HepG2 (cell line): ENCODE results near the gene TCFL5. TPM values are rescaled to one million over a fixed set of nuclear protein-coding genes. Genes with fewer than 3 reads are reported as not detected.

Experiments used
- ATAC-seq: fragments of 200-7000 bp; cut with Tn5 transposase; 3 replicates; pipeline ENCODE4 v1.9.1; 2020; ENCODE audit warnings: mild to moderate bottlenecking, moderate library complexity
- BruUV-seq: library from RNA; stranded (reverse); fragments of 400-500 nt; replicated peaks from 2 replicates; lab custom pipeline; 2021; lab: Mats Ljungman, UMichigan
- CTCF ChIA-PET: fragments of 300-600 bp; formaldehyde crosslinking; extraction: SDS; loops from one replicate; lab custom pipeline; 2021; ENCODE audit warnings: low total read pairs, inconsistent platforms, low intra/inter-chr PET ratio; lab: Yijun Ruan, JAX
- POLR2A ChIA-PET: fragments of 350-600 bp; sonication (Branson Sonifier 250); formaldehyde crosslinking; loops from one replicate; lab custom pipeline; 2020; ENCODE audit warnings: antibody characterized with exemption, inconsistent platforms; lab: Yijun Ruan, JAX
- DNase-seq: peaks from one replicate; pipeline ENCODE4 v3.0.0-alpha.2; 2015; ENCODE audit warnings: low spot score
- FAIRE-seq: peaks from 3 replicates; lab custom pipeline; 2011; peaks lifted over from hg19 to GRCh38; lab: Jason Lieb, UNC
- H2AFZ ChIP-seq: one replicate; pipeline ENCODE4 v1.6.1; 2011; ENCODE audit warnings: low read length, inconsistent platforms
- H3K27ac ChIP-seq: fragments of 300-600 bp; 3 replicates; pipeline ENCODE4 v1.8.0; 2011; ENCODE audit warnings: mixed run types, mild to moderate bottlenecking, mixed read lengths, low read length, inconsistent platforms; ENCODE audit not compliant: insufficient read depth; ENCODE audit errors: extremely low read length
- H3K27me3 ChIP-seq, 2 experiments: fragments of 200-600 bp in 1 of 2; 2 replicates in 1 of 2; 3 replicates in 1 of 2; pipeline versions ENCODE4 v1.6.0 to v1.8.0; 2011; ENCODE audit warnings: low read length in 2 of 2, mild to moderate bottlenecking in 2 of 2, moderate library complexity in 2 of 2, inconsistent platforms in 1 of 2; ENCODE audit not compliant: insufficient read depth in 2 of 2, control insufficient read depth in 1 of 2
- H3K36me3 ChIP-seq, 2 experiments: fragments of 200-600 bp in 1 of 2; replicated peaks in 1 of 2; 2 replicates in 1 of 2; 3 replicates in 1 of 2; pipeline versions ENCODE4 v1.5.1 to v1.8.0; 2011; ENCODE audit warnings: low read length in 2 of 2, inconsistent platforms in 1 of 2; ENCODE audit not compliant: insufficient read depth in 2 of 2, control insufficient read depth in 1 of 2
- H3K4me1 ChIP-seq: 2 replicates; pipeline ENCODE4 v1.5.1; 2012; ENCODE audit warnings: low read length, inconsistent platforms; ENCODE audit not compliant: insufficient read depth
- H3K4me2 ChIP-seq: 2 replicates; pipeline ENCODE4 v1.6.0; 2011; ENCODE audit warnings: low read depth, low read length, inconsistent platforms
- H3K4me3 ChIP-seq, 3 experiments: fragments of 200-600 bp in 1 of 3; sonication (generic), shearing (Covaris generic) in 1 of 3; replicated peaks in 1 of 3; 2 replicates each; pipeline ENCODE4 v1.5.1; 2011 to 2016; ENCODE audit warnings: low read length in 3 of 3, inconsistent platforms in 2 of 3, low read depth in 2 of 3, mild to moderate bottlenecking in 2 of 3, control low read depth in 1 of 3, mixed read lengths in 1 of 3; ENCODE audit not compliant: insufficient read depth in 1 of 3
- H3K79me2 ChIP-seq: one replicate; pipeline ENCODE4 v1.6.1; 2011; ENCODE audit warnings: low read length, inconsistent platforms; ENCODE audit not compliant: insufficient read depth
- H3K9ac ChIP-seq: 2 replicates; pipeline ENCODE4 v1.6.0; 2011; ENCODE audit warnings: mild to moderate bottlenecking, low read depth, low read length, inconsistent platforms; ENCODE audit not compliant: insufficient read depth
- H3K9me3 ChIP-seq: 2 replicates; pipeline ENCODE4 v1.5.1; 2012; ENCODE audit warnings: mild to moderate bottlenecking, low read length
- H4K20me1 ChIP-seq: 2 replicates; pipeline ENCODE4 v1.6.0; 2011; ENCODE audit warnings: inconsistent platforms, mild to moderate bottlenecking, low read length, moderate library complexity; ENCODE audit not compliant: insufficient read depth
- ELF1 ChIP-seq: sonication (generic); formaldehyde crosslinking; IDR thresholded peaks from 2 replicates; pipeline ENCODE4 v1.4.0; 2020; ENCODE audit warnings: missing genetic modification reagents
- EZH2 ChIP-seq: conservative IDR thresholded peaks from 2 replicates; pipeline ENCODE4 v1.6.1; 2012; ENCODE audit warnings: mild to moderate bottlenecking, low read depth, low read length, moderate library complexity
- MEF2D ChIP-seq: sonication (generic); formaldehyde crosslinking; IDR thresholded peaks from 2 replicates; pipeline ENCODE4 v1.5.1; 2020; ENCODE audit warnings: mild to moderate bottlenecking, missing genetic modification reagents
- NKX3-1 ChIP-seq: sonication (generic); formaldehyde crosslinking; IDR thresholded peaks from 2 replicates; pipeline ENCODE4 v1.5.0; 2020; ENCODE audit warnings: missing genetic modification reagents
- NRL ChIP-seq: sonication (generic); formaldehyde crosslinking; IDR thresholded peaks from 2 replicates; pipeline ENCODE4 v1.5.0; 2020; ENCODE audit warnings: missing genetic modification reagents, mild to moderate bottlenecking, moderate library complexity, borderline replicate concordance
- SCMH1 ChIP-seq: sonication (generic); formaldehyde crosslinking; IDR thresholded peaks from 2 replicates; pipeline ENCODE4 v1.9.0; 2021; ENCODE audit warnings: missing genetic modification reagents, mild to moderate bottlenecking, borderline replicate concordance
- SMAD9 ChIP-seq: sonication (generic); formaldehyde crosslinking; IDR thresholded peaks from 2 replicates; pipeline ENCODE4 v1.5.1; 2020; ENCODE audit warnings: mild to moderate bottlenecking, missing genetic modification reagents
- SP1 ChIP-seq, 2 experiments: fragments of 450-650 bp in 1 of 2; sonication (generic) in 1 of 2; formaldehyde crosslinking in 1 of 2; IDR thresholded peaks; 2 replicates each; pipeline versions ENCODE4 v1.4.0 to v1.6.1; 2016 to 2020; ENCODE audit warnings: missing genetic modification reagents in 1 of 2
- SUZ12 ChIP-seq: fragments of 150-350 bp; IDR thresholded peaks from 2 replicates; pipeline ENCODE4 v1.6.1; 2014; ENCODE audit warnings: low read depth, low read length
- TBX2 ChIP-seq: sonication (generic); formaldehyde crosslinking; IDR thresholded peaks from 2 replicates; pipeline ENCODE4 v1.5.0; 2020; ENCODE audit warnings: missing genetic modification reagents, mild to moderate bottlenecking, borderline replicate concordance
- THAP8 ChIP-seq: sonication (generic); formaldehyde crosslinking; IDR thresholded peaks from 2 replicates; pipeline ENCODE4 v1.5.1; 2020; ENCODE audit warnings: missing genetic modification reagents, mild to moderate bottlenecking, borderline replicate concordance
- ZNF558 ChIP-seq: sonication (generic); formaldehyde crosslinking; IDR thresholded peaks from 2 replicates; pipeline ENCODE4 v1.9.0; 2022; ENCODE audit warnings: mild to moderate bottlenecking, missing genetic modification reagents, borderline replicate concordance
- ZNF577 ChIP-seq: sonication (generic); formaldehyde crosslinking; IDR thresholded peaks from 2 replicates; pipeline ENCODE4 v1.4.0; 2020; ENCODE audit warnings: mild to moderate bottlenecking, low read depth, missing genetic modification reagents, borderline replicate concordance
- ZNF646 ChIP-seq: sonication (generic); formaldehyde crosslinking; IDR thresholded peaks from 2 replicates; pipeline ENCODE4 v1.9.0; 2021; ENCODE audit warnings: mild to moderate bottlenecking, missing genetic modification reagents
- ZNF713 ChIP-seq: sonication (generic); formaldehyde crosslinking; IDR thresholded peaks from 2 replicates; pipeline ENCODE4 v1.4.0; 2020; ENCODE audit warnings: mild to moderate bottlenecking, missing genetic modification reagents
- ZNF747 ChIP-seq: sonication (generic); formaldehyde crosslinking; IDR thresholded peaks from 2 replicates; pipeline ENCODE4 v1.8.1; 2023; ENCODE audit warnings: missing genetic modification reagents, mild to moderate bottlenecking, borderline replicate concordance
- ZNF784 ChIP-seq: sonication (generic); formaldehyde crosslinking; IDR thresholded peaks from 2 replicates; pipeline ENCODE4 v1.5.1; 2020; ENCODE audit warnings: missing genetic modification reagents, mild to moderate bottlenecking, borderline replicate concordance
- WGBS: methylation state at CpG from one replicate; pipeline ENCODE4 v1.1.6; 2017; ENCODE audit warnings: low lambda C conversion rate; 5-methylcytosine and 5-hydroxymethylcytosine counted together
- in situ Hi-C: cut with HindIII; loops from 2 replicates; pipeline ENCODE4 v1.10.0; 2017; ENCODE audit warnings: low pct_unique_long_range_greater_than_20kb; ENCODE audit not compliant: extremely low pct_ligation_motif_present
- intact Hi-C: fragments of 100-400 bp; cut with micrococcal nuclease; formaldehyde crosslinking; loops from one replicate; pipeline ENCODE4 v1.10.0; 2022; ENCODE audit not compliant: unreplicated experiment
- polyA plus RNA-seq, 8 experiments: library from polyadenylated mRNA; depleted of rRNA in 3 of 8; stranded (reverse) in 7 of 8; unstranded in 1 of 8; fragments of >200 nt; fragmentation: Illumina TruSeq in 4 of 8; extraction: Trizol in 4 of 8; gene quantifications; 2 replicates each; pipeline versions ENCODE4 v1.2.1 to v1.2.3, GENCODE V29; 2011 to 2016; ENCODE audit warnings: low read depth in 4 of 8, missing spikeins in 1 of 8, mixed read lengths in 1 of 8; ENCODE audit not compliant: insufficient read depth in 1 of 8
- total RNA-seq, 5 experiments: library from RNA; depleted of rRNA; stranded (reverse); fragments of >200 nt; fragmentation: Illumina TruSeq; extraction: Trizol; gene quantifications; 2 replicates each; pipeline ENCODE4 v1.2.3, GENCODE V29; 2016; ENCODE audit warnings: low read depth in 1 of 5

TCFL5 gene
- total and polyA plus RNA-seq, 2 of the 13 experiments (the other 11 are each of a cell fraction or from before 2014, with no cell fraction given) = 14.8 to 20.0 TPM

GRCh38 chr20:62872862-62873261, 11.2 kb upstream of the TCFL5 start:
- Histone ChIP-seq H3K4me1 (peaks cover 59% of the 10 kb centered on the region), H2AFZ (no peak overlapping the region), H3K4me2 (peak overlapping the region; percentile 71; the same call in 1 of the 2 replicates), H3K27me3 (peaks cover 2 to 12% of the 10 kb centered on the region in 2 experiments; a peak in 4 of 5 replicates), H3K9me3 (no peaks in the 10 kb centered on the region), H3K9ac (no peak overlapping the region), H3K36me3 (no peaks in the 10 kb centered on the region), H3K4me3 (no peak overlapping the region), H4K20me1 (no peaks in the 10 kb centered on the region), H3K27ac (no peak overlapping the region), H3K79me2 (no peaks in the 10 kb centered on the region)
- ChIA-PET CTCF (interaction anchor here (1.1 to 2.1 kb wide), 3 partner anchors 27 to 136 kb away, joined by 3 to 8 read pairs (median 3); no protein-coding TSS in a partner anchor), POLR2A (interaction anchor here (1.4 to 6.2 kb wide), 4 partner anchors 11 to 81 kb away, joined by 6 to 59 read pairs (median 8); partner anchors contain the start of genes SLC17A9 and TCFL5)
- in situ Hi-C loops (loop anchor here (5.0 kb wide), 1 partner anchor 139 kb away; no protein-coding TSS in a partner anchor), intact Hi-C loops (loop anchor here (2.0 to 5.0 kb wide), 3 partner anchors 28 to 206 kb away; no protein-coding TSS in a partner anchor)
- ATAC-seq (no peak), DNase-seq (no peak), FAIRE-seq (no peak)
- 49% methylated on average over 6 of the region's 6 CpGs for WGBS
- BruUV-seq = no TSS peak
- no peak for TF ChIP-seq SUZ12
- TF ChIP-seq TBX2 (CRISPR knock-in tag) = no peak
- TF ChIP-seq EZH2 = no peak
- TF ChIP-seq SCMH1 (CRISPR knock-in tag) = no peak
- TF ChIP-seq SMAD9 (CRISPR knock-in tag) = no peak
- TF ChIP-seq NKX3-1 = no peak
- no peak for TF ChIP-seq ZNF646 (CRISPR knock-in tag)
- no peak for TF ChIP-seq ZNF558 (CRISPR knock-in tag)
- TF ChIP-seq ZNF577 = no peak
- TF ChIP-seq ZNF713 (CRISPR knock-in tag) = no peak
- TF ChIP-seq ZNF747 = no peak
- TF ChIP-seq ZNF784 (CRISPR knock-in tag) = no peak
- 0 out of 2 replicates have a peak, but pooled peaks have one; percentile 17 for TF ChIP-seq MEF2D (CRISPR knock-in tag)
- no peak for TF ChIP-seq THAP8 (CRISPR knock-in tag)
- no peak for TF ChIP-seq ELF1 (CRISPR knock-in tag)
- TF ChIP-seq NRL (CRISPR knock-in tag) = no peak
- no peak for TF ChIP-seq SP1 (IDR thresholded peaks at IDR 0.05)
- TF ChIP-seq SP1 (CRISPR knock-in tag; IDR thresholded peaks at IDR 0.05) = no peak
